Measurements from ENCODE around the gene ITGA2. TPM values are rescaled to one million over a fixed set of nuclear protein-coding genes. Genes with fewer than 3 reads are reported as not detected.

Gene ITGA2
- total RNA-seq, 2 donors from 2014 or later, result 18.3 to 19.7 TPM

DNA sequence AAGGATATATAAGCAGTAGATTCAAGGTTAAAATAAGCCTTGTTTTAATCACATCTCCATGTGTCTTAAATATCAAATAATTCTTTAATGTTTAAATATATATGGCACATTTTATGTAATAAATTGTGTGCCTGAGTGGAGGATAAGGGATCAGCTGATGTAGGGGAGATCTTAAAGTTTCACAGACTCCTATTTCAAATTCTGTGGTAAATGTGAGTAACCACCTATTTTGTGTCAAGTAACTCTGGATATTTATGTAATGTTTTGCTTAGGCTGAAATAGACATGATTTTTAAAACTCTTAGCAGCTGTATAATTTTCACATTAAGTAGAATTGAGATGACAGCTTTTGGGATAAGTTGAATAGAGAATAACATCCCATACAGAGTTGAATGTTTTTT, 41.3 kb upstream of the ITGA2 start:
- no peaks in the 10 kb centered on the region for H3K27me3 ChIP-seq
- no peaks in the 10 kb centered on the region for H3K4me1 ChIP-seq
- H3K27ac ChIP-seq, result no peak overlapping the region
- DNase-seq, result no peak
- H3K4me3 ChIP-seq, result no peak overlapping the region
- H3K9ac ChIP-seq (ENCODE audit: low read depth in 2 of 2, low read length in 2 of 2), result no peak overlapping the region
- no peaks in the 10 kb centered on the region for H3K9me3 ChIP-seq
- no peak for TF ChIP-seq CTCF (IDR thresholded peaks at IDR 0.05)
- intact Hi-C loops (cut with DNase I), result no loop called here
- H3K36me3 ChIP-seq, result no peaks in the 10 kb centered on the region

DNA sequence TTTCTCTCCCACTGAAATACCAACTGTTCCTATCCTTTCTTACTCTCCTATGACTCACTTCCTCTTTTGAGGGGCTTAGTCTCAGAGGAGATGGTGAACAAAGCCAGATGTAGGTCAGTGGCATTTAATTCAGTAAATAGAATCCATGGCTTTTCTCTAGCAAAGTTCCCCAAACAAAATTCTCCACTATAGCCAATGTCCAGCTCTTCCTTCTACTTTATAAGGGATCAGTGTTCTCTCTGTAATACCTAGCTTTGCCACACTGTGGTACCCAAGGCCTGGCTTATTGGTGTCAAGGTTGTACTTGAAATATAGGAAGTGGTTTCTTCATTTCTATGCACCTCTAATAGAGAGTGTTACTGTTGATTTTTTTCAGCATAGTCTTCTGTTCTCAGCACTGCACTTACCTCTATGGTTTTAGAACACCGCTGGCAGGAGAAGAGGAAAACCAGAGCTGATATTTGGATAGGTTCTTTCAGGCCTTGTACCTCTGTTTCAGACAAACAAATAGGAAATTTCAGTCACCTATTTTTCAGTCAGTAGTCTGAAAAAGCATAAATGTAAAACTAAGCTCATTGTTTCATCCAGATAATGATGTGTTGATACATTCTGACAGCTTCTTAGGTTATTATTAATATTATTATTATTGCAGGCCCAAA, 40.6 kb upstream of the ITGA2 start:
- H3K36me3 ChIP-seq, result no peaks in the 10 kb centered on the region
- no peak overlapping the region for H3K4me3 ChIP-seq
- no peaks in the 10 kb centered on the region for H3K9me3 ChIP-seq
- DNase-seq, result peak; percentile 74
- no peaks in the 10 kb centered on the region for H3K27me3 ChIP-seq
- H3K27ac ChIP-seq, result no peak overlapping the region
- no peaks in the 10 kb centered on the region for H3K4me1 ChIP-seq
- TF ChIP-seq CTCF (IDR thresholded peaks at IDR 0.05), result peak; percentile 69
- intact Hi-C loops (cut with DNase I), result no loop called here
- H3K9ac ChIP-seq (ENCODE audit: low read depth in 2 of 2, low read length in 2 of 2), result no peak overlapping the region

DNA sequence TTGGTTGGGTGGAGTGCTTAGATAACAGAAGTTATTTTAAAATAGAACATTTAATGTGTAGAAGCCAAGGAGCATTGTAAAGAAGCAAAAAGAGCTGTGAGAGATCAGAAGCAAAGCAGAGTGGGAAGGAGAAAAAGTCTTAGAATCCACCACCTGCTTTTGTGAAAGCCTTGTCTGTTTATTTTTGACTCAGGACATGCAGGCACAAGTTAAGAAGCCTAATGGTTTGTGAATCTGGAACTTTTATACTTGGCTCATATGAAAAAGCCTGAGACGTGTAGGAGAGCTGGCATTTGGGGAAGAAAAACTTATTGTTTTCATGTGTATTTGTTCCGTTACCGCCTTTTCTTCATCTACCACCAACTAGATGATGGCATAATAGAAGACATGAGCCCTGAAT, 38.5 kb upstream of the ITGA2 start:
- intact Hi-C loops (cut with DNase I), result loop anchor here (2.0 kb wide), 1 partner anchor 146 kb away; no protein-coding TSS in a partner anchor
- H3K27ac ChIP-seq, result no peak overlapping the region
- H3K9me3 ChIP-seq, result no peaks in the 10 kb centered on the region
- H3K4me3 ChIP-seq, result no peak overlapping the region
- H3K36me3 ChIP-seq, result no peaks in the 10 kb centered on the region
- TF ChIP-seq CTCF (IDR thresholded peaks at IDR 0.05), result no peak
- DNase-seq, result no peak
- no peak overlapping the region for H3K9ac ChIP-seq (ENCODE audit: low read depth in 2 of 2, low read length in 2 of 2)
- no peaks in the 10 kb centered on the region for H3K27me3 ChIP-seq
- no peaks in the 10 kb centered on the region for H3K4me1 ChIP-seq

- H3K27ac ChIP-seq, result no peak overlapping the region
Observed at GRCh38 chr5:52952483-52952882, 36.7 kb upstream of the ITGA2 start.

GRCh38 chr5:52956014-52956413, 33.1 kb upstream of the ITGA2 start:
- no peak overlapping the region for H3K9ac ChIP-seq (ENCODE audit: low read depth in 2 of 2, low read length in 2 of 2)
- no peak for TF ChIP-seq CTCF (IDR thresholded peaks at IDR 0.05)
- intact Hi-C loops (cut with DNase I), result no loop called here

More at GRCh38 chr5:52952483-52952882, 36.7 kb upstream of the ITGA2 start:
- Histone ChIP-seq H3K4me1 (no peaks in the 10 kb centered on the region), H3K36me3 (no peaks in the 10 kb centered on the region), H3K4me3 (no peak overlapping the region), H3K9me3 (no peaks in the 10 kb centered on the region), H3K27me3 (no peaks in the 10 kb centered on the region), H3K9ac (ENCODE audit: low read depth in 2 of 2, low read length in 2 of 2) (no peak overlapping the region)
- no peak for DNase-seq
- no peak for TF ChIP-seq CTCF (IDR thresholded peaks at IDR 0.05)
- intact Hi-C loops (cut with DNase I), result no loop called here

More at GRCh38 chr5:52956014-52956413, 33.1 kb upstream of the ITGA2 start:
- Histone ChIP-seq H3K27ac (no peak overlapping the region), H3K9me3 (no peaks in the 10 kb centered on the region), H3K36me3 (no peaks in the 10 kb centered on the region), H3K4me3 (no peak overlapping the region), H3K27me3 (no peaks in the 10 kb centered on the region), H3K4me1 (no peaks in the 10 kb centered on the region)
- no peak for DNase-seq

Data from colonic mucosa (tissue), 4 donors.